ENCODE data around the gene ERCC6L. TPM values are rescaled to one million over a fixed set of nuclear protein-coding genes. Genes with fewer than 3 reads are reported as not detected.
"Not testable (repeated sequence)": the region's sequence is repeated elsewhere in the genome, so short reads cannot be mapped to it uniquely, and the experiment has no call there.

Gene ERCC6L
- total RNA-seq, 1 experiment from 2014 or later, result 10.0 TPM

DNA sequence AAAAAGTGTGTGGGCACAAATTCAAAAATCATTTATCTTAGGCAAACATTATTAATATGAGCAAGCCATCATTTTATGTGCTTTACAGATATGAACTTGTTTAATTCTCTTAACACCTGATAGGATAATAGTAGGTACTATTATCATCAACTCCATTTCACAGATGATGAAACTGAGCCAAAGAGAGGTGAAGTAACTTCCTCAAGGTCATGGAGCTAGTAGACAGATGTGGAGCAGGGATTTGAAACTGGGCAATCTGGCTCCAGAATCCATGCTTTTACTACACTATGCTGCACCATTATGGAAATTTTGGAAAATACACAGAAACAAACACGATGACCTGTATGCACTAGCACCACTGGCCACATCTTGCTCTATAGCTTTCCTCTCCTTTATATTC is 58.3 kb downstream of the ERCC6L start:
- H3K27ac ChIP-seq, result no peak overlapping the region
- TF ChIP-seq, protein P1, sequence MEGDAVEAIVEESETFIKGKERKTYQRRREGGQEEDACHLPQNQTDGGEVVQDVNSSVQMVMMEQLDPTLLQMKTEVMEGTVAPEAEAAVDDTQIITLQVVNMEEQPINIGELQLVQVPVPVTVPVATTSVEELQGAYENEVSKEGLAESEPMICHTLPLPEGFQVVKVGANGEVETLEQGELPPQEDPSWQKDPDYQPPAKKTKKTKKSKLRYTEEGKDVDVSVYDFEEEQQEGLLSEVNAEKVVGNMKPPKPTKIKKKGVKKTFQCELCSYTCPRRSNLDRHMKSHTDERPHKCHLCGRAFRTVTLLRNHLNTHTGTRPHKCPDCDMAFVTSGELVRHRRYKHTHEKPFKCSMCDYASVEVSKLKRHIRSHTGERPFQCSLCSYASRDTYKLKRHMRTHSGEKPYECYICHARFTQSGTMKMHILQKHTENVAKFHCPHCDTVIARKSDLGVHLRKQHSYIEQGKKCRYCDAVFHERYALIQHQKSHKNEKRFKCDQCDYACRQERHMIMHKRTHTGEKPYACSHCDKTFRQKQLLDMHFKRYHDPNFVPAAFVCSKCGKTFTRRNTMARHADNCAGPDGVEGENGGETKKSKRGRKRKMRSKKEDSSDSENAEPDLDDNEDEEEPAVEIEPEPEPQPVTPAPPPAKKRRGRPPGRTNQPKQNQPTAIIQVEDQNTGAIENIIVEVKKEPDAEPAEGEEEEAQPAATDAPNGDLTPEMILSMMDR (conservative IDR thresholded peaks at IDR 0.05), result no peak
- TF ChIP-seq EZH2 (IDR thresholded peaks at IDR 0.05; ENCODE audit: low read depth), result no peak
- peaks cover 17% of the 10 kb centered on the region for H3K79me2 ChIP-seq (ENCODE audit: low read depth)
- ChIA-PET POLR2A (ENCODE audit: unreplicated experiment) (no interaction called here), CTCF (interaction anchor here (0.5 kb wide), 1 partner anchor 392 kb away, joined by 4 read pairs; no protein-coding TSS in a partner anchor)
- peak overlapping the region; percentile 82 for H3K4me3 ChIP-seq
- no peaks in the 10 kb centered on the region for H3K9me2 ChIP-seq (ENCODE audit: insufficient read depth)
- H3K36me3 ChIP-seq (ENCODE audit: low read depth), result no peaks in the 10 kb centered on the region
- intact Hi-C loops (cut with micrococcal nuclease; ENCODE audit: unreplicated experiment), result no loop called here
- BruUV-seq (replicated peaks), result no TSS peak
- peak overlapping the region; percentile 81 for H3K4me2 ChIP-seq
- H3F3A ChIP-seq (ENCODE audit: insufficient read depth, low read depth), result no peaks in the 10 kb centered on the region
- no peaks in the 10 kb centered on the region for H3K27me3 ChIP-seq (ENCODE audit: insufficient read depth, low read depth)
- no peaks in the 10 kb centered on the region for H4K20me1 ChIP-seq (ENCODE audit: insufficient read depth)
- no peak for DNase-seq
- 0 out of 2 replicates have a peak, but pooled peaks cover 9% of the 10 kb centered on the region for H3K4me1 ChIP-seq (replicated peaks; ENCODE audit: insufficient read depth)
- peak overlapping the region; percentile 85 for H2AFZ ChIP-seq
- H3K9me3 ChIP-seq (ENCODE audit: insufficient read depth, low read depth), result no peaks in the 10 kb centered on the region

DNA sequence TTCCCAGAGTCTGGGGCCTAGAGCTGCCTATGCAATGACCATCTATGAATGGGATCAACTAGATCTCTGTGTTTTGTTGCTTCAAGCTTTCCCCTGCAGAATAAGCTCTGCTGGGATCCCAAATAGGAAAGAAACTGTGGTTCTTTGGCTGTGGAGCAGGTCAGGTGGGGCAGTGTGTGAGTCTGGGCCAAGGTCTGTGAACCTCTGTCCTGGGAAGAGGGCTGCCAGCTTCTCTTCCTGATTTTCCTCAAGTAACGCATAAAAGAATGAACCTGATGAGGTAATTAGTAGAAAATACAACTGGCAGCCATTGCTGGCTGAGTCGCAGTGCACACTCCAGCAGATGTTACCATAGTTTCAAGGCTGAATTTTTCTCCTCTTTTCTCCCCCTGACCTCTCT is 61.8 kb downstream of the ERCC6L start:
- Histone ChIP-seq H3K27me3 (ENCODE audit: insufficient read depth, low read depth) (peaks cover 15% of the 10 kb centered on the region; the same call in 1 of the 2 replicates), H4K20me1 (ENCODE audit: insufficient read depth) (no peaks in the 10 kb centered on the region), H3K4me1 (replicated peaks; ENCODE audit: insufficient read depth) (no peaks in the 10 kb centered on the region), H3K9me3 (ENCODE audit: insufficient read depth, low read depth) (no peaks in the 10 kb centered on the region), H3K4me2 (no peak overlapping the region), H2AFZ (no peak overlapping the region), H3K79me2 (ENCODE audit: low read depth) (peaks cover 4% of the 10 kb centered on the region), H3F3A (ENCODE audit: insufficient read depth, low read depth) (no peaks in the 10 kb centered on the region), H3K36me3 (ENCODE audit: low read depth) (no peaks in the 10 kb centered on the region), H3K4me3 (no peak overlapping the region), H3K9me2 (ENCODE audit: insufficient read depth) (no peaks in the 10 kb centered on the region), H3K27ac (no peak overlapping the region)
- BruUV-seq (replicated peaks), result no TSS peak
- intact Hi-C loops (cut with micrococcal nuclease; ENCODE audit: unreplicated experiment), result no loop called here
- no peak for TF ChIP-seq EZH2 (IDR thresholded peaks at IDR 0.05; ENCODE audit: low read depth)
- TF ChIP-seq, protein P1 (conservative IDR thresholded peaks at IDR 0.05), result no peak
- POLR2A ChIA-PET (ENCODE audit: unreplicated experiment), result no interaction called here
- DNase-seq, result no peak
- CTCF ChIA-PET, result no interaction called here

DNA sequence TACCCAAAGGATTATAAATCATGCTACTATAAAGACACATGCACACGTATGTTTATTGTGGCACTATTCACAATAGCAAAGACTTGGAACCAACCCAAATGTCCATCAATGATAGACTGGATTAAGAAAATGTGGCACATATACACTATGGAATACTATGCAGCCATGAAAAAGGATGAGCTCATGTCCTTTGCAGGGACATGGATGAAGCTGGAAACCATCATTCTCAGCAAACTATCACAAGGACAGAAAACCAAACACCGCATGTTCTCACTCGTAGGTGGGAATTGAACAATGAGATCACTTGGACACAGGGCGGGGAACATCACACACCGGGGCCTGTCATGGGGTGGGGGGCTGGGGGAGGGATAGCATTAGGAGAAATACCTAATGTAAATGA is 62.5 kb downstream of the ERCC6L start:
- H3K27ac ChIP-seq; H2AFZ ChIP-seq; intact Hi-C loops (cut with micrococcal nuclease; ENCODE audit: unreplicated experiment); H3K79me2 ChIP-seq (ENCODE audit: low read depth); H3K9me3 ChIP-seq (ENCODE audit: insufficient read depth, low read depth); H3K4me1 ChIP-seq (replicated peaks; ENCODE audit: insufficient read depth); DNase-seq; POLR2A ChIA-PET (ENCODE audit: unreplicated experiment); H3K4me2 ChIP-seq; CTCF ChIA-PET; H3K9me2 ChIP-seq (ENCODE audit: insufficient read depth); H3F3A ChIP-seq (ENCODE audit: insufficient read depth, low read depth); H3K4me3 ChIP-seq; H4K20me1 ChIP-seq (ENCODE audit: insufficient read depth); BruUV-seq (replicated peaks); H3K36me3 ChIP-seq (ENCODE audit: low read depth): not testable (repeated sequence)
- peaks cover 15% of the 10 kb centered on the region; the same call in 1 of the 2 replicates for H3K27me3 ChIP-seq (ENCODE audit: insufficient read depth, low read depth)
